HG03439 (cell line): ENCODE measurements around the gene FADD.

Source experiments
- ATAC-seq: cut with Tn5 transposase; IDR thresholded peaks from one replicate; pipeline ENCODE4 v1.9.1; 2021; ENCODE audit warnings: mild to moderate bottlenecking, moderate library complexity; ENCODE audit not compliant: unreplicated experiment

FADD gene, protein sequence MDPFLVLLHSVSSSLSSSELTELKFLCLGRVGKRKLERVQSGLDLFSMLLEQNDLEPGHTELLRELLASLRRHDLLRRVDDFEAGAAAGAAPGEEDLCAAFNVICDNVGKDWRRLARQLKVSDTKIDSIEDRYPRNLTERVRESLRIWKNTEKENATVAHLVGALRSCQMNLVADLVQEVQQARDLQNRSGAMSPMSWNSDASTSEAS

GRCh38 chr11:70202920-70203750, at the start of gene FADD:
TSS of gene FADD (plus strand) at chr11:70203296. CDS start at chr11:70203460, 164 bp downstream.
- peak; percentile 67 for ATAC-seq

DNA sequence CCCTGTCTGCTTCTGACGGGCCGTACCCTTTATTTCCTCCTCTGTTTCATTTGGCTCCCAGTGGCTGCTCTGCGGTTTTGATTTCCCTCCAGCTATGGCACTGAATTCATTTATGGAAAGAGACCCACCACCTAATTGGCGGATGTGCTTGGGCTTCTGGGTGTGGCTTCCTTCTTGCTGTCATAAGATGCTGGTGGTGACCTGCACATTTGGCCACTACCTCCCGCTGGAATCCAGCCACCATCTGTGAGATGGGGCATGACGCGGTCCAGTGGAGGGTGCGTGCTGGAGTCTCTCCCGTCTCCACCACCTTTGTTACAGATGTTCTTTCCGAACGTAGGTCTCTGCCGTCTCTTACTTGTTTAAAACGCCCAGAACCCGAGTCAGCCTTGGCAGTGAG, 47.7 kb upstream of the FADD start:
- no peak for ATAC-seq

DNA sequence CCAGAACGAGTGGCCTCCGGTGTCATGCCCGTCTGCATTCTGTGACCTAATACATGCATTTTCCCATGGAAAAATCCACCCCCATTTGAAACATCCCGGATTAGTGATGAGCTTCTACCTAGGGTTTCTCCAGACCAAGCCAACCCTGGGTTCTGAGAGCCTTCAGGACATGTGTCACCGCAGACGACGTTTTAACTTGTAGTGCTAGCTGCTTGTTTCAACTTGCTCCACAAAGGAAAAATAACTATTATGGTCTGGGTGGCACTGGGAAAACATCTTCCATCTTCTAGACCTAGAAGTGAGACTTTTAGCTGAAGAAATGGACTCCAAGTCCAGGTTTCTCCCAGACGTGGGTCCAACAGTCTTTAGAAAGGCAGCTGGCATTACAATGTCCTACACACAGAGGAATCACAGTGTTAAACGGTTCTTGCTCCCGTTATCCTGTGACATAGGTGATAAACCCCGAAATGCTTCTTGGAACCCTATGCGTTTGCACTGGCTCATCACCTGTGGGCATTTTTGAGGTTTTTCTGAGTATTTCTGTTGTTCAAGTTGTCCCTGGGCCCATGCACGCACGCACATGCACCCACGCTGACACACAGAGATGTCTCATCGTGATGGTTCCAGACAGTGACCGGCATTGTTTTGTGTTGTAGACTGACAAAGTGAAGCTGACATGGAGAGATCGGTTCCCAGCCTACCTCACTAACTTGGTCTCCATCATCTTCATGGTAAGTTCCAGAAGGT, 46.6 kb upstream of the FADD start:
- no peak for ATAC-seq

GRCh38 chr11:70158201-70158600, 44.9 kb upstream of the FADD start:
- ATAC-seq, result no peak

DNA sequence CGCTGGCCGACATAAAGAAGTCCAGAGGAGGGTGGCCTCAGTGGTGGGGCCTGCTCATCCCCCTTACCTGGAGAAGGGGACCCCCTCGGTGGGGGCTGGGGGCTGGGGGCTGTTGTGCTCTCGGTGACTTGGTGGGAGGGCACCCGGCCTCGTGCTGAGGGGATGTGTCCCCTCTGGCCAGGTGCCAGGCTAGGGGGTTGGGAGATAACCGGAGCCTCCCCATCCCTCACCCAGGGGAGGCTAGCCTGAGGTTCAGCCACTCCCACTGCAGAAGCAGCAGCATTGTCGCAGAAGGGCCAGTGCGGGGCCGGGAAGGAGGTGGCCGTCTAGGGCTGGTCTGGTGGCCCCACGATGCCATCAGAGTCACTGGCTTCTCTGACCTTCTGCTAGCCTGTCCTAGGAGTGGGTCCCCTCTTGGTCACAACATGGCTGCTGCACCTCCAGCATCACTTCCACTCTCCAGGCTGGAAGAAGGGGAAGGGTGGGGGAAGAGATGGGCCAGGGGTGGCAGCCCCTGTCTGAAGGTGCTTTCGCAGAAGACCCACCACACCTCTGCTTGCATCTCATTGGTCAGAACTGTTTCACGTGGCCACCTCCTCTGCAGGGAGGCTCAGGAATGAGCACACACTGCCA, 44.2 kb upstream of the FADD start:
- no peak for ATAC-seq

DNA sequence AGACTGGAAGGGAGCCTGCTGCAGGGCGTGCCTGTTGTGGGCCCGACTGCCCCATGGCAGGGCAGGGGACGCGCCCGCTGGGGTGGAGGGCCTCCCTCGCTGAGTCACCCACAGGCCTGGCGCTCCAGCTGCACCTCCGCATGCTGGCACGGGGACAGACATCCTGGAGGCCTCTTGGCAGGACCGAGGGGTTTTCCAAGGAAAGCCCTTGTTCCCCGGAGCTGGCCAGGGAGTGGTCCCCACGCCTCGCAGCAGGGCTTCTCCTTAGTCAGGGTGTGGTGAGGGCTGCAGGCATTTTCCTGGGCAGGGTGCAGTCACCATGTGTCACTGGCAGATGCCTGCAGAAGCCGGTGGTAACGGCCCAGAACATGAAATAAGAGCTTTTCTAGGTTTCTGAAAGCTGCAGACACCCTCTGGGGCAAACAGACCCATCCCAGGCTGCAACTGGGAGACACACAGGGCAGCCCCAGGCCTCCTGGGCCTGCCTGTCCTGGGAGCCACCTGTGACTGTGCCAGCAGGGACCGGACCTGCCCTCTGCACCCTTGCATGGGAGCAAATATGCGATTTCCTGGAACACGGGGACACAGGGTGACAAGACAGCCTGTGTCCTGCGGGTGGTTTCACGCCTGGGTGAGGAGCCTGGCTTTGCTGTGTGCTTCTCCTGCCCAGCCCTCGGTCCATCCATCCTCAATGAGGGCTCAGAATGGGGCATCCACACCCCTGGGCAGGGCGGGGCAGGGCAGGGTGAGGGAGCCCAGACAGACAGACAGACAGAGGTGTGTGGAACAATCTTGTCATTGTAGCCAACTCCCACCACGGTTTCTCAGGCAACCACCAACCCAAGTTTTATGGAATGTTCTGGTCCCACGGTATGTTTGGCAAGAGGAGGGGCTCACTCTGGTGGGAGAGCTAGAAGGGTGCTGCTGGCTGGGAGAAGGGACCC, 43.2 kb upstream of the FADD start:
- ATAC-seq, result no peak

- ATAC-seq, result no peak
Observed at GRCh38 chr11:70161043-70161625, 42.0 kb upstream of the FADD start.

DNA sequence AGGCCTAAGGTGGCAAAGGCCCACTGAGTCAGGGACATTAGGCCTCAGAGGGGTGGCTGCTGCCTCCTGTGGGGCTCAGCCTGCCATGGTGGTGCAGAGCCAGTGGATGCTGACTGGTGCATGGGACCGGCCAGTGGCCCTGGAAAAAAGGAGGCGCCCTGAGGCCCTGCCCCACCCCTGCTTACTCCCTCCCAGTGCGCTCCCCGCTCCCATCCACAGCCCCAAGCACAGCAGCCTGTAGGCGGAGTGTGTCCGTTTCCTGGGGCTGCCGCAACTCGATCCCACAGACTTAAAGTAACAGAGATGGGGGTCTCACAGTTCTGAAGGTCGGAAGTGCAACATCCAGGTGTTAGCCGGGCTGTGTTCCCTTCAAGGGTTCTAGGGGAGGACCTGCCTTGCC, 38.4 kb upstream of the FADD start:
- ATAC-seq, result no peak

DNA sequence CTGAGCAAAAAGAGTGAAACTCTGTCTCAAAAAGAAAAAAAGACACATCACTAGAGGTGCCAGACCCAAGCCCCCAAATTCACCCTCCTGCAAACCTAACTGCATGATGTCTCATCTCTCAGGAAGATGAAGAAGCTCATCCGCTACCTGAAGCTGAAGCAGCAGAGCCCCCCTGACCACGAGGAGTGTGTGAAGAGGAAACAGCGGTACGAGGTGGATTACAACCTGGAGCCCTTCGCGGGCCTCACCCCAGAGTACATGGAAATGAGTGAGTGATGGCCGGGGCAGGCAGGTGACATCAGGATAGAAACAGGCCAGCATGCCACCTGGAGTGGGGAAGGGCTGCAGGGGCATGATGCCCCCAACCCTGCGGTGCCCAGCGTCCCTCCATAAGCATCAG, 36.0 kb upstream of the FADD start:
- ATAC-seq, result no peak

- no peak for ATAC-seq
Observed at GRCh38 chr11:70167723-70168404, 35.2 kb upstream of the FADD start.

DNA sequence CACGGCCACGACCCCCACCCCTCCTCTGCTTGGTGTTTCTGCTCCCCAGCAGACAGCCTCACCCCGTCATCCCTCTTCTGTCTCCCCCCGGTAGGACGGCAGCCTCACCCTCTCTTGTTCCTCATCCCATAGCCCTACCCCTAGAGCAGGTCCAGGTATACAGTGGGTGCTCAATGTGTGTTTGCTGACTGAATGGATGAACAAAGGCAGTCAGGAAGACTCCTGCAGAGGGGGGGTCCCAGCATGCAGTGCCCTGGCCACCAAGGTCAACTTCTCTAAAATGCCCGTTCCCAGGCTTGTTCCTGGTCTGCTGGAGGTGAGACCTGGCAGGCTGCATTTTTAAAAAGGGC, 34.7 kb upstream of the FADD start:
- no peak for ATAC-seq

DNA sequence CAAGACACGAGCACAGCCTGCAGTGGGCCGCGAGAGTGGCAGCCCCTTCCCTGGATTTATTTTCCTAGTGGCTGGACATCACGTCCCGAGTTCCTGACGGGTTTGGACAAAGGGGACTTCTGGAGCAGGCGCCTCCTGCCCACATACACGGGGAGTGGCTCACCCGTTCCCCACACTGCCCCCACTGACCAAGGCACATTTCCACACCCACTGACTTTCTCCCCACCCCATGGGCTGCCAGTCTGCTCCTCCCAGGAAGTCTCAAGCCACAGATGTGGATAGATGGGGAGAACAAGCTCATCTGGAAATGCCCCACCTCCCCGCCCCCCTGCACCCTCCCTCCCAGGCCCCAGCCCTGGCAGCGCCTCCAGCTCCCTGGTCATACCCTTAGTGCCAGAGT, 34.0 kb upstream of the FADD start:
- no peak for ATAC-seq

DNA sequence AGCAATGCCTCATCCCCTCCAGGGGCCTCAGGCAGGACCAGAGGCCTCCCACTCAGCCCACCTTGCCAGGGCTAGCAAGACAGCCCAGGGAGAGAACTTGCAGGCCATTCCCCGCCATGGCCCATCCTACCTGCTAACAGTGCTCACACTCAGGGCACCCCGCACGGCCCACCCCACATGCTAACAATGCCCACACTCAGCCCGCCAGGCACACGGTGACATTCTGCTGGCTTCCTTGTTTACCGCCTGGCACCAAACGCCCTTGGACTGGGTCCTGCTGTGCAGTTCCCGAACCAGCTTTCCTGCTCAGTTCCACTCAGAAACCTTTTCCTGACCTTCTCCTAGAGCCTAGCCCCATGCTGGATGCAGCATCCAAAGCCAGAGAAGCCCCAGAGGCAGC, 33.5 kb upstream of the FADD start:
- ATAC-seq, result no peak

GRCh38 chr11:70170596-70171210, 32.4 kb upstream of the FADD start:
- ATAC-seq, result no peak

GRCh38 chr11:70173018-70173417, 30.1 kb upstream of the FADD start:
- no peak for ATAC-seq

DNA sequence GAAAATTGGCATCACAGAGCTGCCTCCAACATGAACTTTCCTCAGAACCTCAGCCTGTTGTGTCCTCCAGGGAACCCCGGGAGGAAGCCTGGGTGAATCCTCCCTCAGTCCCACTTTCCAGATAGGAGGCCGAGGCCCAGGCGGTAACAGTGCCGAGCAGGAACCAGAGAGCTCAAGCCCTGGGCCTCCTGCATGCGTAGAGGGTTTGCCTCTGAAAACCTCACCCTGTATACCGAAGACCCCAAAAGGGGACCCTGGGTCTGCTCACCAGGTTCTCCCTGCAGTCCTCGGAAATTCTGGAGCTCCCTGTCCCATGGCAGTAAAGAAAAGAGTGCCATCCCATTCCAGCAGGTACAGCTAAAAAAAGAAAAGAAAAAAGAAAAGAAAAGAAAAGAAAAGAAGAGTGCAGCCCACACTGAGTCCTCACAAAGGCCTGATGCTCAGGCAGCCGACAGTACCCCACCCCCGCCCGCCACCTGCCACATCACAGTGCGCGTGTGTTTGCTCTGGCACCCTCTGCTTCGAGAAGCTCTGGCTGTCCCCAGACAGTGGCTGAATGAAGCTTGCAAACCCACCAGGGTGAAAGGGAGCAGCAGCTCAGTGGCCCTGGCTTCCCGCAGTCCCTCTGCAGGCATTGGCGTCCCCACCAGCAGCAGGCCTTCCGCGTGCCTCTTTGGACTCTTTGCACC, 28.4 kb upstream of the FADD start:
- no peak for ATAC-seq

DNA sequence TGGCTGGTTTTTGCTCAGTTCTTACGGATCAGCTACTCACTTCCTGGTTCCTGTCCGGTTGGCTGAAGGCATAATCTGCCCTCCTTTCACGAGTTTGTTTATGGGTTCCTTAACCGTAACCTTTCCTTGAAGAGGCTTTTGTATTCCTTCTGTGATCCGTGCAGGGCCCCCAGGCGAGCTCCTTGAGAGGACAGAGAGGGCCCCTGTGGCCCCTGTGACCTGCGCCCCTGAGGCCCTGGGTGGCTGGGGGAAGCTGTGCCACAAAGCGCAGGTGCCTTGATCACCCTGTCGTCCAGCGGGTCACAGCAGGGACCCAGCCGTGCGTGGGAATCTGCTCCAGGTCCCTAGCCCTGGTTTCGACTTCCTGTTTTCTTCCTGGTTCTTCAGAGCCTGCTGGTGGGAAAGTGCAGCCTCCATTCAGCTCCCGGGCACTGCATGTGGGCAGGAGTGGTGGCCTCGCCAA, 27.8 kb upstream of the FADD start:
- no peak for ATAC-seq

DNA sequence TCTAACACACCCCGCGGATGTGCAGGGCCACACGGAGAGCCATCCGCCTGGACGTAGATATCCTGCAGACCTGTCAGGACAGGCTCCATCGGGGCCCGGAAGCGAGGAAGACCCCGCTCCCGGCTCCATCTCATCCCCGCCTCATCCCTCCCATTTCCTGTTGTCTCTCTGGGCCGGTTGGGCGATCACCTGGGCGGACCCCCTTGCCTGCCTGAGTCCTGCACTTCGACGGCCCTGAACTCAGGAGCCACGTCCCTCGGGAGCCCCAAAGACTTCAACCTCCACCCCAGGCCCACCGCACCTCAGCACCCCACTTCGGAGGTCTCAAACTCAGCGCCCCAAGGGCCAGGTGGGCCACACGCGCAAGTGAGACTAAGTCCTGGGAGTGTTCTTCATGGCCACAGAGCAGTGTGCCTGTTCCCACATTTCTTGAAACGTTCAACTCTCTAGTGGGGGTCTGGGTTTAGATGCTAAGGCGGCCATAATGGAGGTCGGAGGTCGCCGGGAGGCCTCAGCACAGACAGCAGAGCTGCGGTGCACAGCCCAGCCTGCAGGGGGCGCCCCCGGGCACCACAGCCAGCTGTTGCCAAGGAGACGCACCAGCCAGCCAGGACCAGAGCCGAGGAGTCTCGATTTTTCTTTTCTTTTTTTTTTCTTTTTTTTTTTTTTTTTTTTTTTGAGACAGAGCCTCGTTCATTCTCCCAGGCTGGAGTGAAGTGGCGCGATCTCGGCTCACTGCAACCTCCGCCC, 26.0 kb upstream of the FADD start:
- ATAC-seq, result no peak
